PC-3 (cell line): ENCODE measurements around the gene RGS10.

Source experiments
- EZH2phosphoT487 ChIP-seq: fragments of 300-600 bp; sonication (generic); IDR thresholded peaks from 2 replicates; pipeline ENCODE4 v1.6.1; 2018; ENCODE audit warnings: mild to moderate bottlenecking, antibody characterized with exemption, low read length, borderline replicate concordance
- TF ChIP-seq, protein P1 (sequence below): fragments of 300-600 bp; sonication (generic); conservative IDR thresholded peaks from 2 replicates; pipeline ENCODE4 v1.5.1; 2017; ENCODE audit warnings: antibody characterized with exemption, low read depth, mild to moderate bottlenecking, low read length

GRCh38 chr10:119466076-119466475 is 76.4 kb downstream of the RGS10 start:
- no peak for TF ChIP-seq EZH2phosphoT487
- TF ChIP-seq, protein P1, sequence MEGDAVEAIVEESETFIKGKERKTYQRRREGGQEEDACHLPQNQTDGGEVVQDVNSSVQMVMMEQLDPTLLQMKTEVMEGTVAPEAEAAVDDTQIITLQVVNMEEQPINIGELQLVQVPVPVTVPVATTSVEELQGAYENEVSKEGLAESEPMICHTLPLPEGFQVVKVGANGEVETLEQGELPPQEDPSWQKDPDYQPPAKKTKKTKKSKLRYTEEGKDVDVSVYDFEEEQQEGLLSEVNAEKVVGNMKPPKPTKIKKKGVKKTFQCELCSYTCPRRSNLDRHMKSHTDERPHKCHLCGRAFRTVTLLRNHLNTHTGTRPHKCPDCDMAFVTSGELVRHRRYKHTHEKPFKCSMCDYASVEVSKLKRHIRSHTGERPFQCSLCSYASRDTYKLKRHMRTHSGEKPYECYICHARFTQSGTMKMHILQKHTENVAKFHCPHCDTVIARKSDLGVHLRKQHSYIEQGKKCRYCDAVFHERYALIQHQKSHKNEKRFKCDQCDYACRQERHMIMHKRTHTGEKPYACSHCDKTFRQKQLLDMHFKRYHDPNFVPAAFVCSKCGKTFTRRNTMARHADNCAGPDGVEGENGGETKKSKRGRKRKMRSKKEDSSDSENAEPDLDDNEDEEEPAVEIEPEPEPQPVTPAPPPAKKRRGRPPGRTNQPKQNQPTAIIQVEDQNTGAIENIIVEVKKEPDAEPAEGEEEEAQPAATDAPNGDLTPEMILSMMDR, result no peak
